NCI-H2196 treated with DMSO at 0.1 percent for 48 hours (cell line): Measurements from ENCODE around the gene PTCH1.

Experiments used
- DNase-seq: peaks from one replicate; lab custom pipeline; 2025; ENCODE audit not compliant: unreplicated experiment; lab: John Stamatoyannopoulos, UW

PTCH1 gene

DNA sequence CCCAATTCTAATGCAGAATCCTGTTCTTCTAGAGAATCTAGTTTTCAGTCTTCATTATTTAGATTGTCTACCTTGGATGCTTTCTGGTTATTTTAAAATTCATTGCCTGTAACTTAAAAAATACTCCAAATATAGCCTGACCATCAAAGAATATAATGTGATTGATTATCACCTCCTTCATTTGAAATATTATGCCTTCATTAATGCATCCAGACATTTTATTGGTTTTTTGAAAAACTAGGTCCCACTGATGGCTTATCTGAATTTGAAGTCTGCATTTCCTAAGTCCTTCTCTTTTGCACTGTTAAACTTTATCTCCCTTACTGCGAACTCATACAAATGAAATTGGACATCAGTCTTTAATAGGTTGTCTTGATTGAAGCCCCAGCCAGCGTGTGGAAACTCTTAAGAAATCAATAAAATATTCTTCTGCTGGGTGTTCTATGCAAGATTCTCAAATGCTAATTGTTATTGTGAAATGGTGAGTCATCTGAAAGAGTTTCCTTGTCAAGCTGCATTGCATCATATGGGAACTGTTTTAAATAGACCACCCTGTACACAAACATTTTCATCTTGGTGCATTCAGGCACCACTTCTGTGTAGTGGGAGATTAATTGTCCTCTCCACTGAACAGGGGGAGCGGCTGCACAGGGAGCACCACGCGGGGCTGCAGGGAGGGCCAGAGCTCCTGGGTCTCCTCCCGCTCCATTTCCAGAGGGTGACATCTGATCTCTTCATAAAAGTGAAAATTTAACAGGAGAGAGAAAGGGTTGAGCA, 106.9 kb downstream of the PTCH1 start:
- no peak for DNase-seq

DNA sequence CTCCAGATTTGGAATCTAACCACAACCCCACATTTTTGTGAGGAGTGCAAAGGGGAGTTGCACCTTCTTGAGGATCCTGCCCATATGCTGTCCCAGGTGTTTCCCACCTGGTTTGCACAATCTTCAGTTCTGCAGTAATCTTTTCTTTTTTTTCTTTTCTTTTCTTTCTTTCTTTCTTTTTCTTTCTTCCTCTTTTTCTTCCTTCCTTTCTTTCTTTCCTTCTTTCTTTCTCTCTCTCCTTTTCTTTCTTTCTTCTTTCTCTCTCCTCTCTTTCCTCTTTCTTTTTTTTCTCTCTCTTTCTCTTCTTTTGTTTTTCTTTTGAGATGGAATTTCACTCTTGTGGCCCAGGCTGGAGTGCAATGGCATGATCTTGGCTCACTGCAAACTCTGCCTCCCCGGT, 109.2 kb downstream of the PTCH1 start:
- DNase-seq: no peak

DNA sequence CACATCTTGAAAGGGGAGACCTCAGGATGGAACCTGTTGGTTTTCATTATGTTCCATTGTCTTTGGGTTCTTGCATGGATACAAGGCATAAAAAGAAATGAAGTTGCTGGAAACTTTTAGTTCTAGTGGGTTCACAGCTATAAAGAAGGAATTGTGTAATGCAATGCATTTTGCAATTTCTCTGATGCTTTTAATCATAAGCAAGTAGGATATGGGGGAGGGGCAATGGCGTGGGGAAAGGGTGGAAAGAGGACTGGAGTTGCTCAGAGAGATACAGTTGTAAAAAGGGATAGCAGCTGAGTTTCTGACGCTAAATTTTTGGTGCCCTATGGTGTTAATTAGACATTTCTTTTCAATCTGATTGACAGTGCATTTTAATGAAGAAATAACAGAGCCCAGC, 110.7 kb downstream of the PTCH1 start:
- no peak for DNase-seq

DNA sequence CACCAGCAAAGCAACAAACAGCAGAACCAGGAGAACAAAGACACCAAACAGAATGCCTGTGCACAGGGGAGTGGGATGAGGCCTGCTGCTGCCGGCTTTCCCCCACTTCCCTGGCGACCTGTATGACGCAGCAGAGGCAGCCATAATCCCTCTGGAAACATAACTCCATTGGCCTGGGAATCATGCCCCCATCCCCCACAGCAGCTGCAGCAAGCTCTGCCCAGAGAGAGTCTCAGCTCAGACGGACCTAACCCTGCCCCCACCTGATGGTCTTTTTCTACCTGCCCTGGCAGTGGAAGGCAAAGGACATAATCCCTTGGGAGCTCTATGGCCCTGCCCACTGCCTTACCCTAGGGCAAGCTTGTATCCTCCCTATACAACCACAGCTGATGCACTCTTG, 117.5 kb downstream of the PTCH1 start:
- DNase-seq: no peak
